Erythroblast (primary cell): Measurements from ENCODE around the gene FOXD1.

Source experiments
- GATA1 ChIP-seq: IDR thresholded peaks from 2 replicates; pipeline ENCODE4 v1.6.1; 2011; ENCODE audit warnings: low read depth, mild to moderate bottlenecking, control low read depth, low read length, moderate library complexity
- POLR2A ChIP-seq: IDR thresholded peaks from 2 replicates; pipeline ENCODE4 v1.6.1; 2011; ENCODE audit warnings: mild to moderate bottlenecking, low read length

GRCh38 chr5:73418244-73418691, 30.3 kb downstream of the FOXD1 start:
- TF ChIP-seq POLR2A (no peak), GATA1 (no peak)
